Gastroesophageal sphincter (tissue), 3 donors: ENCODE data around the gene SLC38A3.

Source experiments
- CTCF ChIP-seq, 4 experiments: fragments of 200-600 bp in 2 of 4; fragments of 450-650 bp in 2 of 4; sonication (generic) in 1 of 4; IDR thresholded peaks; one replicate each; pipeline ENCODE4 v1.5.1; 2017 to 2019; ENCODE audit warnings: antibody characterized with exemption in 4 of 4, mild to moderate bottlenecking in 2 of 4, moderate library complexity in 2 of 4
- POLR2A ChIP-seq, 2 donors: fragments of 450-650 bp; IDR thresholded peaks; one replicate each; pipeline ENCODE4 v1.6.1; 2017; ENCODE audit warnings: antibody characterized with exemption in 2 of 2, mild to moderate bottlenecking in 2 of 2, moderate library complexity in 1 of 2

GRCh38 chr3:50169232-50169832 lies 35.7 kb upstream of the SLC38A3 start:
- TF ChIP-seq POLR2A (IDR thresholded peaks at IDR 0.05) (no peak), CTCF (IDR thresholded peaks at IDR 0.05) (no peak)
